Measurements from ENCODE around the gene ALOXE3.
A peak's percentile ranks its signal among the peaks of the same experiment; 100 is the strongest.

ALOXE3 gene

DNA sequence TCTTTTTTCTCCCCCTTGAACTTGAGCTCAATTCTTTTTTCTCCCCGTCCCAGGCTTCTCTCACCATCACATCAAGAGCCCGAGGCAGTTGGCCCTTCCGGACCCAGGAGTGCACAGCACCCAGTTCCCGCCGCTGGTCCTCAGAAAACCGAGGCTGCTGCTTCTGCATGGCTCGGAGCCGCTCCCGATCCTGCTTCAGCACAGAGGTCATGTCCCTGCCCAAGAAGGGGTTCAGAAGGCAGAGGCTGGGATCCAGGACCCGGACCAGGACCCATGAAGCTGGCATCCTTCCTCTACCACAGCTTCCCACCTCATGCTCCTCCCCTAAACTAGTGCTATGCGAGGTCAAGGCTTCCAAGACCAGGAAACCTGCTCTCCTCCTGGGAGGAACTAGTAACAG, 23.4 kb upstream of the ALOXE3 start:
- DNase-seq (ENCODE audit: low read depth): no peak

DNA sequence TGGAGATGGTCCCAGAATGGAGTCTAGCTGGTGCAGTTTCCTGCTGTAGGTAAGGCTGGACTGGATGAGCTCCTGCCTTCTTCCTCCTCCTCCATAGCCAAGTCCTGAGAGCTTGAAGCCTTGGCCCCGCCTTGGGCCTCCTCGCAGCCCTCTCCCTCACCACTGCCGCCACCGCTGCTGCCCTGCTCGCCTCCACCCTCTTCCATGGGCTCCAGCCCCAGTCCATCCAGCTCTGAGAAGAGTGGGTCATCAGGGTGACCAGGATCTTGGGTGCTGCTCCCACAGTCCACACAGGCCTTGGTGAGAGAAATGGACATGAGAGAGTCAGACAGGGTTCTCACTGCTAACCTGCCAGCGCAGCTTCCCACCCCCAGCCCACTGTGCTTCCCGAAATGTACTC, 22.7 kb upstream of the ALOXE3 start:
- no peak for DNase-seq (ENCODE audit: low read depth)

DNA sequence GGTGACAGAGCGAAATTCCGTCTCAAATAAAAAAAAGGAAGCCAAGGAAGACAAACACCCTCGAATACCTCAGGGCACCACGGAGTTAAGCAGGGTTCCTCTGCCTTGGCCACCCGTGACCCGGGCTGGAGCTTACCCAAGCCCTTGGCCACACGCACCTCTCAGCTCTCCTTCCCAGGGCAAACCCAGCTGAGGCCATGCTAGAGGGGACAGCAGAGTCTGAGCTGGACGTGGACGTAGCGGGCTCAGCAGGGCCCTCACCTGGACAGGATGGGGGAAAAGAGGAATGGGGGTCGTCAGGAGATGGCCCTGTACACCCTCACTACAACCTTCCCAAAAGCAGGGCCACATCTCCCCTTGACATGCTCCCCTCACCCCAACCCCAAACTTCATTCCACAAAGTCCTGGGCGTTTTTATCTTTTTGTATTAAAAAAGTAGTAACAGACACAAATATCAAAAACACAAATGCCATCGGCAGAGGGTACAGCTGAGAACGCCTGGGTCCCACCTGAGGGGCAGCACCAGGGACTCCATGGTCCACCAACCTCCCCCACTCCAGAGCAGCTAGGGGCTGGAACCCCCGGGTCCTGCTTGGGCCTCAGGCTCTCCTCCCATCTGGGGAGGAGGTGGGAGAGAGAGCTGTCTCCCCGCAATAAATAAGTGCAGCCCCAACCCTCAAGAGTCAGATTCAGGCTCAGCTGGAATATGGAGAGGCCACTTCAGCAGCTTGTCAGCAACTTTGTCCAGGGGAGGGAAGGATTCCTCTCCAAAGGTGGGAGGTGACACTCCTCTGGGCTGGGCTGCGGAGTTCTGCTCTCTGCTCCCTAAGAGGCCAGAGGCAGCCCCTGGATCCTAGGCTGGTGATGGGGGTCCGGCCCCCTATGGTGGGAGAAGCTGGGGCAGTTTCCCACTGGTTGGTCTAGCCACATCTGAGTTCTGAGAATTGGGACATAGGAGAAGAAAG, 22.0 kb upstream of the ALOXE3 start:
- no peak for DNase-seq (ENCODE audit: low read depth)

DNA sequence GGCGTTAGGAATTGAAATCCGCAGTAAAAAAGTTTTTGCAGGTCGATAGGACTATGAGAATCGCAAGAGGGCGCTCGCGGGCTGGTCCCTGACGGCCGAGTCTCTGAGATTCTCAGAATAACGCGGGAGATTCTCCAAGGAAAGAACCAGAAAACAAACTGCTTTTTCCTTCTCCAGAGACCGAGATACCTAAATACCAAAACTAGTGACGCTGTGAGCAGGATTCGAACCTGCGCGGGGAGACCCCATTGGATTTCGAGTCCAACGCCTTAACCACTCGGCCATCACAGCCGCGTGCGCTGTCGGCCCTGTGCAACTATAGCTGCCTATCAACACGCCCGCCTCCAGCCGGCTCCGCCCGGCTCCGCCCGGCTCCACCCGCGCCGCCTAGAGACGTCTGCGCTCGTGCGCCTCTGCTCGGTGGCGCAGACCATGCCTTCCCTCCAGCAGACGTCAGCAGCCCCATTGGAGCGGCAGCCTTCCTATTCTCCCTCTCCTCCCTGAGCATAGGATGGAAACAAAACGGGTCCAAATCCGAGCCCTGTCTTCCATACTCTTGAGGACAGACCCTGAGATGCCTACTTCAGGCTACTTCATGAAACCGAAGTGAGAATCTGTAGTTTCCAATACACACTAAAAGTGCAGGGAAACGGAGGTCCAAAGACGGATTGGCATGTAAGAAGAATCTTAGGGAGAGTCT, 20.5 kb upstream of the ALOXE3 start:
- peak; percentile 97 for DNase-seq (ENCODE audit: low read depth)

DNA sequence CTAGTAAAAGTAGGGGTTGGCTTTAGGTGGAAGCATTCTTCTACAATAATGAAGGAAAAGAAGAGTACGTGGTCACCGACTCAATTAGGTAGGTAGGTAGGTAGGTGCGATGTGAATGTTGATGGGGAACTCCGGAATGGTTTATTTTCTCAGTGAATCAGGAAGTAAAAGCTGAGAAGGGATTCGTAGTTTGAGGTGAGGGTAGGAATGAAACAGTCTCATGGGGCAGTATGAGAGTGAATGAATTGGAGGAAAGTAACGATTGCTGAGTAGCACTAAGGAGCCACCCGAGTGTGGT, 20.0 kb upstream of the ALOXE3 start:
- DNase-seq (ENCODE audit: low read depth): no peak

DNA sequence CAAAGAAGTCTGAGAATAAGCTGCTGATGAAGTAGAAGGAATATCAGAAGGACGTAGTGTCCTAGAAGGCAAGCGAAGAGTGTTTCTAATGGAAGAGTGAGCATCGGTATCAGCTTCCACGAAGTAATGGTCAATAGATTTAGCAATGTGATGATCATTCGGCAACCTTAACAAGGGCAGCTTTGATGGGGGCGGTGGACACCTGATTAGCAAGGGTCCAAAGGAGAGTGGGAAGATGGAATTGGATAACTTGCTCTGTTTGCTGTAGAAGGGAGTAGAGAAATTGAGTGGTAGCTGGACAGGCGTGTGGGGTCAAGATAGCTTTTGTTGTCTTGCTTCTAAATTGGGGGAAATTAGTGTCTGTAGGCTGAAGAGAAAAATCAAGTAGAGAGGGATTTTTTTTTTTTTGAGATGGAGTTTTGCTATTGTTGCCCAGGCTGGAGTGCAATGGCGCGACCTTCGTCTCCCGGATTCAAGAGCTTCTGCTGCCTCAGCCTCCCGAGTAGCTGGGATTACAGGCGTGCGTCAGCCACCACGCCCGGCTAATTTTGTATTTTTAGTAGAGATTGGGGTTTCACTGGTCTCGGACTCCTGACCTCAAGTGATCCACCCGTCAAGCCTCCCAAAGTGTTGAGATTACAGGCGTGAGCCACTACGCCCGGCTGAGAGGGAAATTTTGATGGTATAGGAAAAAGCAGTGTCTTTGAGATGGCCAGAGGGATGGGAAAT, 19.5 kb upstream of the ALOXE3 start:
- no peak for DNase-seq (ENCODE audit: low read depth)

DNA sequence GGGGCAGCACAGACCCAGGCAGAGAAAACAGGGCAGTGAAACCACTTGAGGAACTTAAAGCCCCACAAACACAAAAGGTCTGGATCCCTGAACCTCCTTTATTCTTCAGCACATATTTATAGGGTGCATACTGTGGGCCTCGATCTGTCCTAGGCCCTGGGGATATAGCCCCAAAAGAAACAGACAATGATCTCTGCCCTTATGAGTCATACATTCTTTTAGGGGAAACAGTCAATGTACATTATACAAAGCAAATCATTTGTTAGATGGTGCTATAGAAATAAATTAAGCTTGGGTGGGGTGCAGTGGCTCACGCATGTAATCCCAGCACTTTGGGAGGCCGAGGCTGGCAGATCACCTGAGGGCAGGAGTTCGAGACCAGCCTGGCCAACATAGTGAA, 15.6 kb upstream of the ALOXE3 start:
- DNase-seq (ENCODE audit: low read depth): no peak

DNA sequence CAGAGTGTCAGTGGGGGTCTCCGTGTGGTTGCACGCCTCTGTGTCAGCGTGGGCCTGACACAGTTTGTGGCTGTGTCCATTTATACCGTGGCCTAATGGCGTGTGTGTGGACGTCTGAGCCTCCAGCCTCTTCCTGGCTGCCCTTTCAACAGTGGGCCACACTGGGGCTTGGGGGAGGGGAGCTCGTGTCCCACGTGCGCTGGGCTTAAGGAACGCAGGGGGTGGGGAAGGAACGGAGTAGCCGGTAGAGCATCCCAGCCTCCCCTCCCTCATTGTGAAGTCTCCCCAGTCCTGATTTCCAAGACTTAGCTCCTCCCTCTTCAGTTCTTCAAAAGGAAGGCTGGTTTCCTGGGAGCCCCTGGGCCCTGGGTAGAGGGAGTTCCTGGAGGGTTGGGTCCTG, 15.1 kb upstream of the ALOXE3 start:
- no peak for DNase-seq (ENCODE audit: low read depth)

DNA sequence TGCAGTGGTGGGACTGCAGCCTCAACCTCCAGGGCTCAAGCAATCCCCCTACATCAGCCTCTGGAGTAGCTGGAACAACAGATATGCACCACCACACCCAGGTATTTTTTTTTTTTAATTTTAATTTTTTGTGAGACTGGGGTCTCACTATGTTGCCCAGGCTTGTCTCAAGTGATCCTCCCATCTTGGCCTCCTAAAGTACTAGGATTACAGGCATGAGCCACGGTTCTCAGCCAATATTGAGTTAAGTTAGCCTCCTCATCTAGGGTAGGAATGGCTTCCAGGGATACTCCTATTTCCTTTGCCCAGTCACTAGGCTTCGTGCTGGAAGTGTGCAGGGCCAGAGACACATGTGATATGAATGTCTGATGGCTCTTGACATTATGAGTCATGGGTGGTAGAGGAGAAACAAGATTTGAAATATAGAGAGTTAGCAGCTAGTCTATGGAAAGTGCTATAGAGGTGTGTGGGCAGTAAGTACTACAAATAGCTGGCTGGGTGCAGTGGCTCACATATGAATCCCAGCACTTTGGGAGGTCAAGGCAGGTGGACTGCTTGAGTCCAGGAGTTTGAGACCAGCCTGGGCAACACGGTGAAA, 13.6 kb upstream of the ALOXE3 start:
- DNase-seq (ENCODE audit: low read depth): no peak

DNA sequence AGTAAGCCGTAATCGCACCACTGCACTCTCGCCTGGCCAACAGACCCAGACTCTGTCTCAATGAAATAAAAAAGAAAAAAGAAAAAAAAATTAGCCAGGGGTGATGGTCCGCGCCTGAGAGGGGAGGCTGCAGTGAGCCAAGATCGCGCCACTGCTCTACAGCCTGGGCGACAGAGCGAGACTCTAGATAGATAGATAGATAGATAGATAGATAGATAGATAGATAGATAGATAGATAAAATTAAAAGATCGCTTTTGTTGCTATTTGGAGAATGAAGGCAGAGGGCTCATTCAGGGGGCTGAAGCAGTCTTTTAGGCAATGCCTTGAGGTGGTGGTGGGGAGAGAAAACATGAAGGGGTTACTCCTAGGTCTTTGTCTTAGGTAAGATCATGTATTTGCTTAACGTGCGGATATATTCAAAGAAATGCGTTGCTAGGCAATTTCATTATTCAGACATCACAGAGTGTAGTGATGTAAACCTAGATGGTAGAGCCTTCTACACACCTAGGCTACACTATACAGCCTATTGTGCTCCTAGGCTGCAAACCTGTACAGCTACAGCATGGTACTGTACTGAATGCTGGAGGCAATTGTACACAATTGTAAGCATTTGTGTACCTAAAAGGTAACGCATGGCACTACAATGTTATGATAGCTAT, 9.9 kb upstream of the ALOXE3 start:
- DNase-seq (ENCODE audit: low read depth): no peak

DNA sequence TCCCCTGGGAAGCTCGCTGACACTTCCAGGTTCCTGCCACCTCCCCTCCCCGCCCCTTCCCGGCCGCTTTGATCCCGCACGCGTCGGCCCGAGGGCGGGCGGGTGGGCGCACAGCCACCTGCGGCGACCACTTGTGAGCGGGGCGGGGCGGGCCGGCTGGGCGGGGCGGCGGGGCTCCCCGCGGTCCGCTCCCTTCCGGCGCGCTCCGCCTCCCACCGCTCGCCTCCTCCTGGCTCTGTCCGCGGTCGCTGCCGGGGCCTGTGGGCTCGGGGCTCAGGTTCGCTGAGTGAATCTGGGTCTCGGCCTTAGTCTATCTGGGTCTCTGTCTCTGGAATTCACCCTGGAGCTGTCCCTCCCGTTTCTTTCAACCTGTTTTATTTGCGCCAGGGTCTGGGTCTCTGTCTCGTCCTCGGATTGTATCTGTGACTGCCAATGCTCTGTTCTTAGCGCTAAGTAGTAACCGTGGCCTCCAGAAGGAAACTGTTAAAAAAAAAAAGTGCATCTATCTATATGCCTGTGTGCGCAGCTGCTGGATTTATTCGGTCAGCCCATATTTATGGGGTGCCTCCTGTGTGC, 8.3 kb upstream of the ALOXE3 start:
- DNase-seq (ENCODE audit: low read depth): no peak

DNA sequence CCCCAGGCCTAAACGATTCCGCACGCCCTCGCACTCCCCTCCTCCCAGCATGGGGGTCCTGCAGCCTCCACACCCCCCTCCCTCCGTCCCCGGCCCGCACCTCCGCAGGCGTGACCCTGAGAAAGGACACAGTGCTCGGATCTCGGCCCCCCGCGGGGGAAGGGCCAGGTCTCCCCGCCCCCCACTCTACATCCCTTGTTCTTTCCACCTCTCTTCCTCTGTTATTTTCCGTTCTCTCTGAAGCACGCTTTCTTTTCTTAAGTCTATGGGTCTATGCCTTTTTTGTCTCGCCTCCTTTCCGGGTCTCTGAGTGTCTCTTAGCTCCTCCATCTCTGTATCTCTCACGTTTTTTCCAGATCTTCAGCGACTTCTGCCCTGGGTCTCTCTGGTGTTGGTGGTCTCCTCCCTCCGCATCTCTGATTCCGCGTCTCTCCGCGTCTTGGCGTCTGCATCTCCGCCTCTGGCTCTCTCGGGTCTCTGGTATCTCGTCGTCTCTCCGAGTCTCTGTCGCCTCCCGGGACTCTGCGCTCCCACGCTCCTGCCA, 7.7 kb upstream of the ALOXE3 start:
- no peak for DNase-seq (ENCODE audit: low read depth)

DNA sequence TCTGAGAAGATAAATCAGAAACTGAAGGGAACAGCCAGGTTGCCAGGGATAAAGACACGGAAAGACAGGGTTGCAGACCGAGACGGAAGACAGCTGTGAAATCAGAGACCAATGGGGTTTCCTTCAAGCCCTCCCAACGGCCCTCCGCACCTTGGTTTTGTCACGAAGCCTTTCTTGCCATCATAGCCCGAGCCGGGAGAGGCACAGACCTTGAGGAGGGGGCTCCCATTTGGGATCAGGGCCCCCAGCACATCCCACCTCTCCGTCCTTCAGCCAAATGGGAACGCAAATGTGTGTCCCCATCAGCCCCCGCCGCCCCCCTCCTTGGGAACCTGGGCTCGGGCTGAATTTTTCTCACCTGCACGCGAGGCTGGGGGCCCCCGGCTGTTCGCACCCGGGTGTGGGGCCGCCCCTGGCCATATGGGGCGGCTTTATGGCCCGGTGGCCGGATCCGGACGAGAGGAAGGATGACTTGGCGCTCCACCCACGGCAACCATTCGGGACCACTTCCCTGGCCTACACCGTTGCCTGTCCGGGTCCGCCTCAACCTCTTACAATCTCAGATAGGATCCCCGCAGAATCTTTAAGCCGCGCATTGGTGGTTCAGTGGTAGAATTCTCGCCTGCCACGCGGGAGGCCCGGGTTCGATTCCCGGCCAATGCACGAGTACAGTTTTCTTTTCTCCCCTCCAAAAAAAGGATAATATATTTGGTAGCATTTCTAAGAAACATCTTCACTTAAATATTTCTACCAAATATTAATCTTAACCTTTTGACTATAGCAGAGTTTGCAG, 7.0 kb upstream of the ALOXE3 start:
- DNase-seq (ENCODE audit: low read depth): no peak

DNA sequence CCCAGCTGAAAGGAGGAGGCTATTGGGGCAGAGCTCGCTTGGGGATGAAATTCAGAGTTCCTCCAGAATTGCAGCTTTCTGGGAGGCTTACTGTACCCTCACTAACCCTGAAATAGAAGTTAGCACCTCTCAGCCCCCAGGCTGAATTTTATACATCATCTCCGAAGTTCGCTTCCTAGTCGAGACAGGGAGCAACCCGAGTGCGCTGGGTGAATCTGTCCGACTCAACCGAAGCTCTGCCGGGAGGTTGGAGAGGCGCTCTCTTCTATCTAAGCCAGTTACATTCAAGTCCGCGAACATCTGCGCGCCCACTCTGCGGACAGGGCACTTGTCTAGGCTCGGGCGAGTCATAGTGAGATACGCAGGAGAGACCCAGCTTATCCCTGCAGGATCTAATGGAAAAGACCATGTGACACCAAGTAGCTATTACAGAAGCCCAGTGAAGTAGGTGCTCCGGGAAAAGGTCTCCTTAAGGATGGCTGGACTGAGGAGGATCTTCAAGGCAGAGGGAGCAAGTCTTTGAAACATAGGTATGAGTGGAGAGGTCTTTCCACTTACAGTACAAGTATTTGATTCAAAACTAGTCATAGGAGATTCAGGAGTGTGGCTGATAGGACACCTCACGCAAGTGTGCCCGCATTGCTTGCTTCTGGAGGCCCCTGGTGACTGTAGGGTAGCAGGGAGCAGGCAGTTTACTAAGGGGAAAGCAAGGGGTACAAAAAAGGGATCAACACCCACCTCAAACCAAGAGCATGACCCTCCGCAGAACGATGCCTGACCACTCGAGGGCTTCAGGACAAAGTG, 6.2 kb upstream of the ALOXE3 start:
- DNase-seq (ENCODE audit: low read depth): no peak

DNA sequence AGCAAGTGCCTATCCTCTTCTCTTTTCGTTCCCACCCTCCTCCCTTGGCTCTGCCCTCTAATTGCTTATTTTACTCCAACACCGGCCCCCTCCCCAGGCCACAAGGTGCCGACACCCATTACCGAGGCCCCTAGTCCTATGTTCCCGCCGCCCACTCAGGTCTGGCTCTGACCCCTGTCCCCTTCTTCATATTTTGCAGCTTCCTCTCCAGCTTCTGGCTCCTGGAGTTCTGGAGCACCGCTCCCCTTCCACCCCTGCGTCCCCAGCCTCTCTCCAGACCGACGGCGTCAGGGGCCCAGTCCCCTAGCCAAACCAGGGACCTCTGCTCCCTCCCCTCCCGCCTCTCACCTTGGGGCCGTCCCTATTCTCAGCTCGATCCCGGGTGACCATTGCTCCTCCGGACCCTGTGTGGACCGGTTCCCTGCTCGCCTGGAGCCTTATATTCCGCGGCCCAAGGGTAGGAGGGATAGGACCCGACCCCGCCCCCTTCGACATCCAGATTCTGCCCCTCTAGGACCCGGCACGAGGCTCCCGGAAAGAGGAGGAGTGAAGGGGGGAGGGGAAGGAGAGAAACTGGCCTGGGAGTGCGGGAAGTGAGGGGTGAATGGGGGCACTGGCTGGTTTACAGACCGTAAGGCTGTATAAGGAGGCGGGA, 5.5 kb upstream of the ALOXE3 start, which contains the start of gene HES7:
Gene HES7 (minus strand): TSS at position 412 of the 655 bp plus-strand sequence. CDS start 22 bp downstream, at position 390.
- no peak for DNase-seq (ENCODE audit: low read depth)

DNA sequence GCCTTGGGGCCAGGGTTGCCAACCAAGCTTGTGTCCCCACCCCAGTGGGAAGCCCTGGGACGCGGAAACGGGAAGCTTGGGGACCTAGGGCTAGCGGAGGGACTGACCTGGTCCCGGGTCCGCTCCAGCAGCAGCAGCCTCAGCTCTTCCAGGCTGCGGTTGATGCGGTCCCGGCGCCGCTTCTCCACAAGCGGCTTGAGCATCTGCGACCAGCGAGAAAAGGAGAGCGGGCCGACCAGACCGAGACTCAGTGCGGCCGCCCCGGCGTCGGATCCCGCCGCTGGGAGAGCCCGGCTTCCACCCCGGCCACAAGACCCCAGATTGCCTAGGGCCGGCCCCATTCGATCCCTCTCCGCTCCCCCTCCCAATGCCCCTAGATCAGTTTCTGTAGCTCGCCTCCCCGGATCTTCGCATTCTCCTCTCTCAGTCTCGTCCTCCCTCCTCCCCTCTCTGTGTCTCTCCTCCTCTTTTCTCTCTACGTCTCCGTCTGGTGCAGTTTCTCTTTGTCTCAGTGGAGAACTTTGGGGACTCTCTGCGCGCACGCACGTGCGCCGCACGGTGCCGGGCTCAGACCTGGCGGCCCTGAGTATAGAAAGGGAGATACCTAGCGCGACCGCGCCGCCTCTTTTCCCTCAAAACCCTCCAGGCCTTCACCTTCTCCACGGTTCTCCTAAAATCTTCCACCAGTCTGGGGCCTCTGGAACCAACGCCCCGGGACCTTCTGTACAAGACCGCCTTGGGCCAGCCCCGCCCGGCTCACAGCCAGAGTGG, 4.8 kb upstream of the ALOXE3 start:
- no peak for DNase-seq (ENCODE audit: low read depth)

DNA sequence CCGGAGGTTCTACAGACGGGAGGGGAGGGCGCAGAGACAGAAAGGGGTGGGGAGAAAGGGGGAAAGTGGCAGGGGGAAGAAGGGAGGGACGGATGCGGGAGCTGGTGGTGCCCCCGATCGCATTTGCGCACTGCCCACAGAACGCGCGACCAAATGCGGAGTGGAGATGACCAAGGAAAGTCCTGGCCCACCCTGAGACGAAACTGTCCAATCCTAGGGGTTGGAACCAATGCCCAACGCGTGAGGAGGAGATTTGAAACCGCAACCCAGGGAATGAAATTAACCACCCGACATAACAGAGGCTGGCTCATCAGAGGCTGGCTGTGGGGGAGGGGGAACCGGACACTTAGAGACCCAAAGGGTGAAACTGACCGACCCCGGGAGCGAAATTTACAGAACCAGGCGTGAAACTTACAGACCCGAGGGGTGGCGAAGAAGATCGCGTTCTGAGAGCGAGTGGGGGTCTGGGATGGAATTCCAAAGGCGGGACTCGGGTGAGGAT, 4.2 kb upstream of the ALOXE3 start:
- no peak for DNase-seq (ENCODE audit: low read depth)
